Activated naive CD8-positive, alpha-beta T cell treated with anti-CD3 and anti-CD28 coated beads, Interleukin-2, amount 10 ng/mL, durations not matched to agents 7 days and 5 days (primary cell): ENCODE measurements around the gene SPECC1. TPM values are rescaled to one million over a fixed set of nuclear protein-coding genes. Genes with fewer than 3 reads are reported as not detected.
"Not testable (repeated sequence)": the region's sequence is repeated elsewhere in the genome, so short reads cannot be mapped to it uniquely, and the experiment has no call there.

Experiments
- ATAC-seq: fragments of 150-1000 bp; cut with Tn5 transposase; one replicate; pipeline ENCODE4 v1.10.0; 2021; ENCODE audit warnings: low read depth, moderate library complexity
- POLR2A ChIA-PET: fragments of 350-600 bp; sonication (Branson Sonifier 250); formaldehyde crosslinking; loops from one replicate; lab custom pipeline; 2021; ENCODE audit warnings: antibody characterized with exemption; lab: Charles Lee
- DNase-seq: peaks from one replicate; pipeline ENCODE4 v3.0.0; 2021
- H3K27ac Mint-ChIP-seq: one replicate; pipeline ENCODE4 v1.8.0; 2022; ENCODE audit warnings: mild to moderate bottlenecking, mixed read lengths
- H3K27me3 Mint-ChIP-seq: one replicate; pipeline ENCODE4 v1.8.0; 2022; ENCODE audit warnings: mild to moderate bottlenecking, moderate library complexity, mixed read lengths
- H3K36me3 Mint-ChIP-seq: one replicate; pipeline ENCODE4 v1.8.0; 2021; ENCODE audit warnings: mild to moderate bottlenecking, mixed read lengths
- H3K4me1 Mint-ChIP-seq: one replicate; pipeline ENCODE4 v1.8.0; 2021; ENCODE audit warnings: mixed read lengths
- H3K4me3 Mint-ChIP-seq: one replicate; pipeline ENCODE4 v1.8.0; 2022; ENCODE audit warnings: mild to moderate bottlenecking, moderate library complexity, mixed read lengths
- H3K9me3 Mint-ChIP-seq: one replicate; pipeline ENCODE4 v1.8.0; 2021; ENCODE audit warnings: mixed read lengths
- total RNA-seq, 2 experiments: library from RNA; stranded (reverse); gene quantifications; one replicate each; pipeline ENCODE4 v1.2.3, GENCODE V29; 2021

SPECC1 gene
- total RNA-seq, 2 experiments from 2014 or later: 8.3 to 10.0 TPM

GRCh38 chr17:20352567-20352966, 343.4 kb downstream of the SPECC1 start:
- ATAC-seq, POLR2A ChIA-PET, H3K4me1 Mint-ChIP-seq, H3K27me3 Mint-ChIP-seq, H3K9me3 Mint-ChIP-seq, H3K27ac Mint-ChIP-seq, DNase-seq, H3K4me3 Mint-ChIP-seq, H3K36me3 Mint-ChIP-seq: not testable (repeated sequence)

GRCh38 chr17:20363846-20364245, 354.7 kb downstream of the SPECC1 start:
- DNase-seq, H3K27ac Mint-ChIP-seq, H3K36me3 Mint-ChIP-seq, ATAC-seq, H3K9me3 Mint-ChIP-seq, H3K4me1 Mint-ChIP-seq, H3K27me3 Mint-ChIP-seq, H3K4me3 Mint-ChIP-seq: not testable (repeated sequence)
- POLR2A ChIA-PET: interaction anchor here (0.7 kb wide), 1 partner anchor 262 kb away, joined by 4 read pairs; no protein-coding TSS in a partner anchor

Other genes starting within 250 kb of the SPECC1 start
- 1 to 10 TPM; 8.8 to 9.7 TPM for gene ULK2, start 141.4 kb upstream of the SPECC1 start, total RNA-seq
- gene AKAP10, start 31.5 kb upstream of the SPECC1 start, total RNA-seq: 10 to 100 TPM; 48.7 to 55.9 TPM